BLaER1 (cell line): Measurements from ENCODE around the gene WLS.

Source experiments
- H3K27ac ChIP-seq: shearing (Covaris generic); formaldehyde crosslinking; 2 replicates; pipeline ENCODE4 v1.8.1; 2022
- H3K27me3 ChIP-seq: shearing (Covaris generic); formaldehyde crosslinking; 2 replicates; pipeline ENCODE4 v1.8.1; 2022
- H3K36me3 ChIP-seq: shearing (Covaris generic); formaldehyde crosslinking; 2 replicates; pipeline ENCODE4 v1.8.1; 2022
- H3K4me1 ChIP-seq: shearing (Covaris generic); formaldehyde crosslinking; 2 replicates; pipeline ENCODE4 v1.8.1; 2022
- H3K4me2 ChIP-seq: shearing (Covaris generic); formaldehyde crosslinking; 2 replicates; pipeline ENCODE4 v1.8.1; 2022
- H3K4me3 ChIP-seq: shearing (Covaris generic); formaldehyde crosslinking; 2 replicates; pipeline ENCODE4 v1.8.1; 2022
- H3K9ac ChIP-seq: shearing (Covaris generic); formaldehyde crosslinking; 2 replicates; pipeline ENCODE4 v1.8.1; 2022
- H3K9me3 ChIP-seq: shearing (Covaris generic); formaldehyde crosslinking; 2 replicates; pipeline ENCODE4 v1.8.1; 2022
- H4K20me1 ChIP-seq: shearing (Covaris generic); formaldehyde crosslinking; 2 replicates; pipeline ENCODE4 v1.8.1; 2022
- Cebpa-rat ChIP-seq: shearing (Covaris generic); IDR thresholded peaks from 2 replicates; pipeline ENCODE4 v1.8.1; 2022

The WLS gene

DNA sequence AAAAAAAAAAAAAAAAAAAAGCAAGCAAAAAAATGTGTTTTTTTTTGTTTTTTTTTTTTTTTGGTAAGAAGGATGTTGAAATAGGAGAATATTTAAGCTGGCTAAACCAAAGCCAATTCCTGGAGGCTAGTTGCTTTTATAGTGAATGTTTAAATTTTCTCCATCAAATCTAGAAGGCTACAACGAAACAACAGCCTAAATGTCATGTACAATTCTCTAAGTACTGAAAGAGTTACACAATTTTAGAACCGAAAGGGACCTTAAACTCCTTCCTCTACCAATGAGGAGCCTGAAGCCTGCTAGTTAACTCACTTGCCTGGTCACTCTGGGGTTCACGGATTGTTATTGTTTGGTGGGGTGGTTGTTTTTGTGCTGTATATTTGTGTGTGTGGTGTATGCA is 3.5 kb downstream of the WLS start:
- H4K20me1 ChIP-seq = peaks cover 15% of the 10 kb centered on the region; the same call in 1 of the 2 replicates
- peaks cover 18% of the 10 kb centered on the region; the same call in 1 of the 2 replicates for H3K4me1 ChIP-seq
- H3K36me3 ChIP-seq = no peaks in the 10 kb centered on the region
- H3K27me3 ChIP-seq = peaks cover 54% of the 10 kb centered on the region
- H3K27ac ChIP-seq = no peak overlapping the region
- TF ChIP-seq Cebpa-rat = no peak
- H3K4me2 ChIP-seq = no peak overlapping the region
- no peaks in the 10 kb centered on the region for H3K9me3 ChIP-seq
- no peak overlapping the region for H3K9ac ChIP-seq
- H3K4me3 ChIP-seq = no peak overlapping the region

DNA sequence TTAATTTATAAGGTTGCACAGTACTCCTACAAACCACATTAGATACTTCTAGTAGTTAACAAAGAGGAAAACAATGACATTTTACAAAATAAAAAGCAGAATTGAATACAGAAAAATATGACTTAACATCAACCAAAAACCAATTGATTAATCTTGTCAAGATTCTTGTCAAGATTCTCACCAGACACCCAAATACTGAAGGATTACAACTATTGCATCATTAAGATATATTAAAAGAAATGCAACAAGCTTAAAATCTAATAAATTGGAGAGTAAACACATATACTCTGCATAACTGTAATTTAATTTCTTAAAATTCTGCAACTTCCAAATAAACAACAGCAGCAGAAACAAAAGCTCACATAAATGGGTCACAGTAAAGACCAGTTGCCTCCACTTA is 4.7 kb downstream of the WLS start:
- peaks cover 42% of the 10 kb centered on the region for H3K27me3 ChIP-seq
- TF ChIP-seq Cebpa-rat = no peak
- no peak overlapping the region for H3K4me3 ChIP-seq
- no peak overlapping the region for H3K4me2 ChIP-seq
- H3K27ac ChIP-seq = no peak overlapping the region
- H3K4me1 ChIP-seq = peaks cover 15% of the 10 kb centered on the region; the same call in 1 of the 2 replicates
- no peaks in the 10 kb centered on the region for H3K9me3 ChIP-seq
- peaks cover 15% of the 10 kb centered on the region; the same call in 1 of the 2 replicates for H4K20me1 ChIP-seq
- no peak overlapping the region for H3K9ac ChIP-seq
- no peaks in the 10 kb centered on the region for H3K36me3 ChIP-seq

DNA sequence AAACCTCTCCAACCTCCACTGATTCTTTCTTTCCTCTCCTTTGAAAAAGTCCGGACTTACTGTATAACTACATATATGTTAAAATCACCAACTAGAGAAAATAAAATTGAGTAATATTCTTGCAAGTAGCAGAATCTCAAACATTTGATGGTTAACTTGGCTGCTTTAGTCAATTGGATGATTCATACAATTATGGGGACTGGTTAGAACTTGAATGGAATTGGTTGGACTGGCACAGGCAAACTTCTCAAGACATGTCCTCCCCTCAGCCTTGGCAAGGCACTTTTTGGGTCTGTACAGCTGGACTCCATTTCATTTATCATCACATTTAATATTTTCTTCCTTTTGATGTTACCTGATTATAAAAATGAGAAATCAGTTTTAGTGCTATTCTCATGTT is 6.5 kb downstream of the WLS start:
- Histone ChIP-seq H3K36me3 (no peaks in the 10 kb centered on the region), H3K27me3 (peaks cover 24% of the 10 kb centered on the region)

DNA sequence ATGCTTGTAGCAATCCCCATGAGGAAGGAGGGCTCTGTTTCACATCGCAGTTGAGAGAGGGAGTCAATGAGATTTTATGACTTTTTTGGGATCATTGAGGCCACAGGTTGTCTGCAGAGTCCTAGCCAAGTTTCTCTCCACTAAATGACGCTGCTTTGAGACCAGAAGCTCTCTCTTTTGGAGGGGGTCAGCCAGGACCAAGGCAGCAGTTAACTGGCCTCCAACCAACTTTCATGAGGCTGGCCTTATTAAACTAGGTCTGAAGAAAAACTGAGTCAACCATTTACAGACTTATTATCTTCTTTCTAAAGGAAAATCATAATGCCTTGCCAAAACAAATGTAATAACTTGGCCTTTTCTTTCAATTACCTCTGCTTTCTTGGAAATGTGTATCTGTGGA is 8.6 kb downstream of the WLS start:
- H3K27me3 ChIP-seq = peaks cover 3% of the 10 kb centered on the region; the same call in 1 of the 2 replicates
- H3K4me3 ChIP-seq = no peak overlapping the region
- H3K27ac ChIP-seq = no peak overlapping the region
- no peak overlapping the region for H3K9ac ChIP-seq
- no peak for TF ChIP-seq Cebpa-rat
- H3K4me1 ChIP-seq = no peaks in the 10 kb centered on the region
- H3K36me3 ChIP-seq = no peaks in the 10 kb centered on the region
- H3K9me3 ChIP-seq = no peaks in the 10 kb centered on the region
- no peak overlapping the region for H3K4me2 ChIP-seq
- no peaks in the 10 kb centered on the region for H4K20me1 ChIP-seq

More for the DNA sequence above, 6.5 kb downstream of the WLS start:
- Histone ChIP-seq H3K27ac (no peak overlapping the region), H3K9ac (no peak overlapping the region), H4K20me1 (peaks cover 11% of the 10 kb centered on the region; the same call in 1 of the 2 replicates), H3K9me3 (no peaks in the 10 kb centered on the region), H3K4me2 (no peak overlapping the region), H3K4me3 (no peak overlapping the region), H3K4me1 (0 out of 2 replicates have a peak, but pooled peaks cover 1% of the 10 kb centered on the region)
- TF ChIP-seq Cebpa-rat = no peak

DNA sequence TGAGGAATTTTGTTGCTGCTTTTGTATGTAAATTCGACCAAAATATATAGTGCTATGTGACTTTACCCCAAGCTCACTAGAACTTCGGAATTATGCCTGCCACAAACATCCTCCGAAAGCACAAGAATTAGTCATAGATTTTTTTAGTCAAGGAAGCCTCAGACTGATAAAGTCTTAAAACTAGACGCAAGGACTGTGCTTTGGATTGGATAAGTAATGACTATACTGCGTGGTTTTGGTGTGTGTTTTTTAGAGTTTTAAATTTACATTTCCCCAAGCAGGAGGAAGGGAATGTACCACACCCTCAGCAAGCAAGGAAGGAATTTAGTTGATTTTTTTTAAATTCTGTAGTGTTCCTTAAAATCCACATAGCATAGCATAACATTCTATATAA is 10.3 kb downstream of the WLS start:
- no peak for TF ChIP-seq Cebpa-rat
- Histone ChIP-seq H3K9ac (no peak overlapping the region), H3K27me3 (no peaks in the 10 kb centered on the region), H3K4me1 (no peaks in the 10 kb centered on the region), H3K4me2 (no peak overlapping the region), H3K27ac (no peak overlapping the region), H3K9me3 (no peaks in the 10 kb centered on the region), H4K20me1 (no peaks in the 10 kb centered on the region), H3K36me3 (no peaks in the 10 kb centered on the region), H3K4me3 (no peak overlapping the region)

DNA sequence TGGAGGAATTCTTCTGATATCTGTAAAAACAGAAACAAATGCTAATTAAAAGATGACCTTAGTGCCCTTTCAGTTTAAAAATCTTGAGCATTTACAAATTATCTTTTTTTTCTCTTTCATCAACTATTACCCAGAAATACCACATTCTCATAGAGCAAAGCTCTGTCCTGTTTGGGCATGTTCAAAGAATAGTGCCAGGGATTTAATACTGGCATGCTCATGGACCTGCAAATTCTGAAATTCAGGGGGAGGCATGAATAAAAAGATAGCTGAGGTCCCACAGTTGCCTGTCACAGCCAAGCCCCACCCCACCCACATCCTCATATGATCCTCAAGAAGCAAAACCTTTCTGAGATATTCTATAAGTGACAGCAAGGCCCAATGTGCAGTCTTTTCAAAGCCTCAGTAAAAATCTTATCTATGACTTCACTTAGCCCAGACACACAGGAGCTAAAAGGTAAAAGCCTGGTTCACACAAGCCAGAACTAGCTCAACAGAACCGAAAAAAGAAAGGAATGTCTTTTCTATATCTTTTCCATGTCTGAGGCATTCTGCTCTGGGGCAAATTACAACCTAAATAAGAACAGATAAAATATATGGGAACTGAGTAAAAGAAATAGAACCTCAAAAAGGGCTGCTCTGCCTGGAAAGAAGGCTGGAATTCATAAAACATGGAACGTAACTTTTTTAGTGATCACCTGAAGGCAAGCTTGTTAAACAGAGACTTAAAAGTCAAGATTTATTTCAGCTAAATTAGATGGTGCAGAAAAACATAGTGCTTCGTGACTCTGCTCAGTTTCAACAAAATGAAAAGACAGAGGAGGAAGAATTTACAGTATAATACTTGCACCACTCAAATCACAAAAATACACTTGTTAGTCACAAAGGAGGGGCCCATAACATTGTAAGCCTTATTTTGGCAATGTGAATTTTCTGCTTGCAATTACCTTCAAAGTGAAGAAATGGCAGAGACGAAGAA is 11.0 kb downstream of the WLS start:
- H3K9me3 ChIP-seq = no peaks in the 10 kb centered on the region
- no peaks in the 10 kb centered on the region for H4K20me1 ChIP-seq
- no peak overlapping the region for H3K4me3 ChIP-seq
- H3K36me3 ChIP-seq = no peaks in the 10 kb centered on the region
- H3K27ac ChIP-seq = no peak overlapping the region
- H3K9ac ChIP-seq = no peak overlapping the region
- no peaks in the 10 kb centered on the region for H3K4me1 ChIP-seq
- H3K27me3 ChIP-seq = no peaks in the 10 kb centered on the region
- H3K4me2 ChIP-seq = no peak overlapping the region
- TF ChIP-seq Cebpa-rat = no peak

DNA sequence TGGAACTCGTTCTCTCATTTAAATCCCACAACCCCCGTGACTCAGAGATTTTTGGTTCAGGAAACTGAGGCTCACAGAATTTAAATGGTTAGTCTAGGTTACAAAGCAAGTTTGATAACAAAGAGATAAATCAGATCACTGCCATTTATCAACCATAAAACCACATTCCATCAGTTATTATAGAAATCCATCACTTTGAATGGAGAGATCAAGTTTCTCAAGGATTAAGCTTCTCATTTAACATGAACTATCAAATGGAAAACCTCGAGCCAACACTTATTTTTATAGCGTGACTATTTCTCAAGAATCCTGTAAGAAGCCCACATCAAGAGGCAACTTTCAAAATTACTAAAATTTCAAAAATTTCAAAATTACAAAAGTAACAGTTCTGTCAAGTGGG is 11.9 kb downstream of the WLS start:
- no peaks in the 10 kb centered on the region for H3K9me3 ChIP-seq
- H3K27ac ChIP-seq = no peak overlapping the region
- no peak overlapping the region for H3K9ac ChIP-seq
- no peak overlapping the region for H3K4me2 ChIP-seq
- H4K20me1 ChIP-seq = no peaks in the 10 kb centered on the region
- H3K27me3 ChIP-seq = no peaks in the 10 kb centered on the region
- H3K4me3 ChIP-seq = no peak overlapping the region
- no peak for TF ChIP-seq Cebpa-rat
- H3K36me3 ChIP-seq = no peaks in the 10 kb centered on the region
- H3K4me1 ChIP-seq = no peaks in the 10 kb centered on the region

DNA sequence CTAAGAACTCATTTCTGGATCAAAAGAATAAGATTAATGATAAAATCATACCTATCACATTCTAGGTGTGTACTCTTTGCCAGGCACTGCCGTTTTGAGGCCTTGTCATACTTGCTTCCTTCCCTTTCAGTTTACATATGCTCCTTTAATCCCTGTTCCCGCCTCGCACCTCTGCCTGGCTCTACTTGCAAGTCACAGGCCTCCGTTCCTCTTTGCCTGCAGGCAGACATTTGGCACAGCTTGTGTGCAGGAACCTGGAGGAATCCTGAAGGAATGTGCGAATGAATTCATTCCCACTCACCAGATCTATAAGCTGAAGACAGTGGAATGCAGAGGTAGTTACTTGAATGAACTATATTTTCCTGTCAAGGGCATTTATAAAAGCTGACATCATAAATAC is 13.8 kb downstream of the WLS start:
- Histone ChIP-seq H3K36me3 (no peaks in the 10 kb centered on the region), H3K27me3 (no peaks in the 10 kb centered on the region), H3K9me3 (no peaks in the 10 kb centered on the region), H3K4me2 (no peak overlapping the region), H3K9ac (no peak overlapping the region), H3K4me1 (no peaks in the 10 kb centered on the region), H3K4me3 (no peak overlapping the region), H4K20me1 (no peaks in the 10 kb centered on the region), H3K27ac (no peak overlapping the region)
- TF ChIP-seq Cebpa-rat = no peak

DNA sequence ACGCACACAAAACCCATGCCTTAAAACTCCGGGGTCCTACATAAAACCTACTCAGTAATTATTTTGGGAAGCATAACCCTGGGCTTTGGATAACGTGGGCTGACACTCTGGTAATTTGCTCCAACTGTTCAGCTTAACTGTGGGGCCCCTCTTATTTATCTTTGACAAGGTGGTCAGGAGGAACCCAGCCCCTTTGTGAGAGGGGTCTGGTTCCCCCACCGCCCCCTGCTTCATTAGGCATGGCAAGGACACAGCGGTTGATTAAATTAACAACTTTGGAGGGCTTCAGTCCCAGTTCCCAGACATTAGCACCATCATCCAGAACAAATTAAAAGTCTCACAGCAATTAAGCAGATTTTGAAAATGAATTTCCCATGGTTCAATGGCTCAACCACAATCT is 14.7 kb downstream of the WLS start:
- Histone ChIP-seq H3K4me1 (no peaks in the 10 kb centered on the region), H3K9ac (no peak overlapping the region), H3K9me3 (no peaks in the 10 kb centered on the region), H3K36me3 (no peaks in the 10 kb centered on the region), H3K4me2 (no peak overlapping the region), H3K4me3 (no peak overlapping the region), H4K20me1 (no peaks in the 10 kb centered on the region), H3K27me3 (no peaks in the 10 kb centered on the region), H3K27ac (no peak overlapping the region)
- TF ChIP-seq Cebpa-rat = no peak

DNA sequence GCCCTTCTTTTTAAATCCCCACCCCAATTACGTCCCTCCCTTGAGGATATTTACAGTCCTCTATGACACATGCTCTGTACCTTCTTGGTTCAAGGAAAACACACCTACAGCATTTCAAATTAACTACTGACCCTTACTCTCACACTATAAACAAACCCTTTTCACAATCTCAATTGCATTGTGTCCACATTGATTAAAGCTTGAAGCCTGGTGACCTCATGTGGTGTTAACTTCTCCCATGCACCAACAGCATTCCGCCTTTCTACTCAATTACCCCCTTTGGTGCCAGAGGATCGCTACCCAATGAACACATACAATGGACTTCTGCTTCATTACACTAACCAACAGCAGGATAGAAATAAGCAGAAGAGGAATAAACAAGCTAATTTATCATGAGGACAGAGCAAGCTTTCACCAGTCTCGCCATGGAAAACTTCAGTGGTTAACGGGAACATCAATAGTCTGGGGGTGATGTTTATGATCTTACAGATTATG is 15.2 kb downstream of the WLS start:
- H3K27me3 ChIP-seq = no peaks in the 10 kb centered on the region
- no peaks in the 10 kb centered on the region for H4K20me1 ChIP-seq
- H3K9ac ChIP-seq = no peak overlapping the region
- H3K9me3 ChIP-seq = no peaks in the 10 kb centered on the region
- no peak overlapping the region for H3K27ac ChIP-seq
- H3K4me2 ChIP-seq = no peak overlapping the region
- no peaks in the 10 kb centered on the region for H3K36me3 ChIP-seq
- no peak overlapping the region for H3K4me3 ChIP-seq
- TF ChIP-seq Cebpa-rat = no peak
- H3K4me1 ChIP-seq = no peaks in the 10 kb centered on the region
